Liver (tissue), 9 donors: ENCODE results near the gene CCER1. TPM values are rescaled to one million over a fixed set of nuclear protein-coding genes. Genes with fewer than 3 reads are reported as not detected.
"Not testable (repeated sequence)": the region's sequence is repeated elsewhere in the genome, so short reads cannot be mapped to it uniquely, and the experiment has no call there.

Experiments used
- DNase-seq: peaks from one replicate; pipeline ENCODE4 v3.0.0-alpha.2; 2017; ENCODE audit warnings: low spot score
- H3K27ac ChIP-seq, 2 donors: one replicate each; pipeline ENCODE4 v1.7.0; 2013; ENCODE audit warnings: inconsistent platforms in 2 of 2, low read length in 2 of 2, control low read depth in 1 of 2, low read depth in 1 of 2, mild to moderate bottlenecking in 1 of 2
- H3K27me3 ChIP-seq, 4 donors: one replicate each; pipeline versions ENCODE4 v1.6.1 to v1.7.0; 2013; ENCODE audit warnings: low read length in 3 of 4, inconsistent platforms in 1 of 4, mild to moderate bottlenecking in 1 of 4, moderate library complexity in 1 of 4; ENCODE audit not compliant: control insufficient read depth in 4 of 4, insufficient read depth in 4 of 4
- H3K36me3 ChIP-seq, 4 donors: one replicate each; pipeline versions ENCODE4 v1.6.1 to v1.7.0; 2013; ENCODE audit warnings: low read length in 3 of 4, mild to moderate bottlenecking in 3 of 4, low read depth in 1 of 4, moderate library complexity in 1 of 4; ENCODE audit not compliant: control insufficient read depth in 4 of 4, insufficient read depth in 3 of 4
- H3K4me1 ChIP-seq, 4 donors: one replicate each; pipeline versions ENCODE4 v1.6.1 to v1.7.0; 2013; ENCODE audit warnings: low read length in 3 of 4, mild to moderate bottlenecking in 3 of 4, moderate library complexity in 1 of 4; ENCODE audit not compliant: control insufficient read depth in 4 of 4, insufficient read depth in 4 of 4
- H3K4me3 ChIP-seq, 3 donors: one replicate each; pipeline versions ENCODE4 v1.6.1 to v1.7.0; 2013; ENCODE audit warnings: low read length in 3 of 3, control low read depth in 1 of 3, low read depth in 1 of 3, mild to moderate bottlenecking in 1 of 3
- H3K9ac ChIP-seq, 2 donors: one replicate each; pipeline ENCODE4 v1.7.0; 2013; ENCODE audit warnings: low read length in 2 of 2, mild to moderate bottlenecking in 2 of 2, moderate library complexity in 2 of 2, control low read depth in 1 of 2, low read depth in 1 of 2
- H3K9me3 ChIP-seq, 4 donors: one replicate each; pipeline versions ENCODE4 v1.6.1 to v1.7.0; 2013; ENCODE audit warnings: low read length in 3 of 4; ENCODE audit not compliant: control insufficient read depth in 4 of 4
- CTCF ChIP-seq: fragments of 150-350 bp; IDR thresholded peaks from 2 replicates; pipeline ENCODE4 v1.5.1; 2017; ENCODE audit warnings: improper control_type of control experiment, low read depth, low read length; ENCODE audit not compliant: missing input control
- EGR1 ChIP-seq, 2 donors: IDR thresholded peaks; 2 replicates each; pipeline ENCODE4 v1.6.1; 2016 to 2018; ENCODE audit warnings: antibody characterized with exemption in 2 of 2, low read depth in 2 of 2
- FOXA1 ChIP-seq: IDR thresholded peaks from 2 replicates; pipeline ENCODE4 v1.6.1; 2016; ENCODE audit warnings: antibody characterized with exemption
- FOXA2 ChIP-seq: IDR thresholded peaks from 2 replicates; pipeline ENCODE4 v1.6.1; 2016; ENCODE audit warnings: antibody characterized with exemption
- GABPA ChIP-seq, 2 donors: IDR thresholded peaks in 1 of 2; conservative IDR thresholded peaks in 1 of 2; 2 replicates each; pipeline ENCODE4 v1.6.1; 2016; ENCODE audit warnings: antibody characterized with exemption in 2 of 2, mild to moderate bottlenecking in 1 of 2, moderate library complexity in 1 of 2
- HNF4A ChIP-seq, 2 donors: conservative IDR thresholded peaks; 2 replicates each; pipeline ENCODE4 v1.6.1; 2016; ENCODE audit warnings: antibody characterized with exemption in 2 of 2, mild to moderate bottlenecking in 2 of 2
- HNF4G ChIP-seq: IDR thresholded peaks from 2 replicates; pipeline ENCODE4 v1.6.1; 2016; ENCODE audit warnings: antibody characterized with exemption
- NR2F2 ChIP-seq: IDR thresholded peaks from 2 replicates; pipeline ENCODE4 v1.6.1; 2016; ENCODE audit warnings: antibody characterized with exemption
- RAD21 ChIP-seq, 2 donors: IDR thresholded peaks; 2 replicates each; pipeline ENCODE4 v1.6.1; 2016; ENCODE audit warnings: antibody characterized with exemption in 2 of 2, mild to moderate bottlenecking in 2 of 2
- REST ChIP-seq: IDR thresholded peaks from 2 replicates; pipeline ENCODE4 v1.6.1; 2016; ENCODE audit warnings: antibody characterized with exemption, mild to moderate bottlenecking
- SP1 ChIP-seq: IDR thresholded peaks from 2 replicates; pipeline ENCODE4 v1.6.1; 2018; ENCODE audit warnings: antibody characterized with exemption, mild to moderate bottlenecking
- TAF1 ChIP-seq: conservative IDR thresholded peaks from 2 replicates; pipeline ENCODE4 v1.6.1; 2016; ENCODE audit warnings: antibody characterized with exemption, mild to moderate bottlenecking
- YY1 ChIP-seq: IDR thresholded peaks from 2 replicates; pipeline ENCODE4 v1.6.1; 2016; ENCODE audit warnings: antibody characterized with exemption, mild to moderate bottlenecking
- WGBS: extraction: QIAGEN DNeasy Blood & Tissue Kit; methylation state at CpG from one replicate; pipeline ENCODE4 v1.1.7; 2013; 5-methylcytosine and 5-hydroxymethylcytosine counted together
- polyA plus RNA-seq, 2 donors: library from polyadenylated mRNA; stranded (reverse) in 1 of 2; unstranded in 1 of 2; fragments of 200-250 nt in 1 of 2; fragments of >200 nt in 1 of 2; fragmentation: Nextera tagmentation in 1 of 2; extraction: Ambion mirVana in 1 of 2; gene quantifications; one replicate each; pipeline versions ENCODE4 v1.2.1 to v1.2.3, GENCODE V29; 2013 to 2015
- total RNA-seq, 2 donors: library from RNA; depleted of rRNA; stranded (reverse); fragments of >200 nt; gene quantifications; one replicate each; pipeline ENCODE4 v1.2.3, GENCODE V29; 2014
- TF ChIP-seq, protein P1 (sequence below): IDR thresholded peaks from 2 replicates; pipeline ENCODE4 v1.6.1; 2016; ENCODE audit warnings: antibody characterized with exemption
- TF ChIP-seq, protein P2 (sequence below): IDR thresholded peaks from 2 replicates; pipeline ENCODE4 v1.6.1; 2016; ENCODE audit warnings: antibody characterized with exemption
- donor health status: healthy.
- donor health status: healthy.
- donor health status: healthy.
- donor health status: healthy.
- donor health status: healthy.

Gene CCER1
- total and polyA plus RNA-seq, 4 donors: not detected

GRCh38 chr12:90987101-90987500 lies 32.1 kb upstream of the CCER1 start:
- TF ChIP-seq YY1 (no peak), GABPA (IDR thresholded peaks at IDR 0.05 in 1 of 2, conservative IDR thresholded peaks at IDR 0.05 in 1 of 2) (no peak), TAF1 (no peak), SP1 (no peak), HNF4G (no peak), REST (no peak), FOXA1 (no peak), FOXA2 (no peak), NR2F2 (no peak), HNF4A (conservative IDR thresholded peaks at IDR 0.05) (no peak), EGR1 (IDR thresholded peaks at IDR 0.05; ENCODE audit: low read depth in 2 of 2) (no peak), RAD21 (IDR thresholded peaks at IDR 0.05) (no peak)
- TF ChIP-seq, protein P1, sequence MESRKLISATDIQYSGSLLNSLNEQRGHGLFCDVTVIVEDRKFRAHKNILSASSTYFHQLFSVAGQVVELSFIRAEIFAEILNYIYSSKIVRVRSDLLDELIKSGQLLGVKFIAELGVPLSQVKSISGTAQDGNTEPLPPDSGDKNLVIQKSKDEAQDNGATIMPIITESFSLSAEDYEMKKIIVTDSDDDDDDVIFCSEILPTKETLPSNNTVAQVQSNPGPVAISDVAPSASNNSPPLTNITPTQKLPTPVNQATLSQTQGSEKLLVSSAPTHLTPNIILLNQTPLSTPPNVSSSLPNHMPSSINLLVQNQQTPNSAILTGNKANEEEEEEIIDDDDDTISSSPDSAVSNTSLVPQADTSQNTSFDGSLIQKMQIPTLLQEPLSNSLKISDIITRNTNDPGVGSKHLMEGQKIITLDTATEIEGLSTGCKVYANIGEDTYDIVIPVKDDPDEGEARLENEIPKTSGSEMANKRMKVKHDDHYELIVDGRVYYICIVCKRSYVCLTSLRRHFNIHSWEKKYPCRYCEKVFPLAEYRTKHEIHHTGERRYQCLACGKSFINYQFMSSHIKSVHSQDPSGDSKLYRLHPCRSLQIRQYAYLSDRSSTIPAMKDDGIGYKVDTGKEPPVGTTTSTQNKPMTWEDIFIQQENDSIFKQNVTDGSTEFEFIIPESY: no peak
- TF ChIP-seq, protein P2, sequence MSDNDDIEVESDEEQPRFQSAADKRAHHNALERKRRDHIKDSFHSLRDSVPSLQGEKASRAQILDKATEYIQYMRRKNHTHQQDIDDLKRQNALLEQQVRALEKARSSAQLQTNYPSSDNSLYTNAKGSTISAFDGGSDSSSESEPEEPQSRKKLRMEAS: no peak
- Histone ChIP-seq H3K27me3 (no peaks in the 10 kb centered on the region), H3K36me3 (no peaks in the 10 kb centered on the region), H3K27ac (no peak overlapping the region), H3K9ac (no peak overlapping the region), H3K4me1 (no peaks in the 10 kb centered on the region), H3K9me3 (no peaks in the 10 kb centered on the region), H3K4me3 (no peak overlapping the region)
- WGBS: 94% methylated on average over 1 of the region's 1 CpG
- DNase-seq: no peak

DNA sequence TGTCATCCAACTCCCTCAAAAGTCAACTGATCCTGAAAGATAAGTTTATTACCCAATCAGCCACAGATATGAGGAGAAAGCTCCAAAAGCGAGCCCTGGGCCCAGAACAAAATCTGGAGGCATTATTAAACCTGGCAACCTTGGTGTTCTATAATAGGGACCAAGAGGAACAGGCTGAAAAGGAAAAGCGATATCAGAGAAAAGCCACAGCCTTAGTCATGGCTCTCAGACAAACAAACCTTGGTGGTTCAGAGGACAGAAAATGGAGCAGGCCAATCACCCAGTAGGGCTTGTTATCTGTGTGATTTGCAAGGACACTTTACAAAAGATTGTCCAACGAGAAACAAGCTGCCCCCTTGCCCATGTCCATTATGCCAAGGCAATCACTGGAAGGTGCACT lies 30.4 kb upstream of the CCER1 start:
- not testable (repeated sequence) for H3K27ac ChIP-seq, H3K4me1 ChIP-seq, H3K4me3 ChIP-seq, H3K9ac ChIP-seq, DNase-seq, H3K36me3 ChIP-seq, H3K9me3 ChIP-seq, H3K27me3 ChIP-seq
- 65% methylated on average over 3 of the region's 3 CpGs for WGBS

- Histone ChIP-seq H3K9me3 (no peaks in the 10 kb centered on the region), H3K4me1 (no peaks in the 10 kb centered on the region), H3K36me3 (no peaks in the 10 kb centered on the region), H3K27me3 (no peaks in the 10 kb centered on the region), H3K4me3 (no peak overlapping the region), H3K27ac (no peak overlapping the region), H3K9ac (no peak overlapping the region)
- TF ChIP-seq SP1 (no peak), CTCF (no peak), FOXA2 (no peak), HNF4A (conservative IDR thresholded peaks at IDR 0.05) (no peak)
- no peak for DNase-seq
- 70% methylated on average over 3 of the region's 3 CpGs for WGBS
Measured at GRCh38 chr12:90984114-90984513, 29.1 kb upstream of the CCER1 start.
